GM04503 (cell line): ENCODE measurements around the gene CDKAL1.
"Not testable (repeated sequence)": the region's sequence is repeated elsewhere in the genome, so short reads cannot be mapped to it uniquely, and the experiment has no call there.

Experiments used
- DNase-seq: peaks from one replicate; pipeline ENCODE4 v3.0.0-alpha.2; 2012; ENCODE audit warnings: low read depth

The CDKAL1 gene

GRCh38 chr6:20800653-20801052 is 266.4 kb downstream of the CDKAL1 start:
- DNase-seq: no peak

- no peak for DNase-seq
Measured at GRCh38 chr6:20801595-20801994, 267.3 kb downstream of the CDKAL1 start.

GRCh38 chr6:20802596-20802995 is 268.3 kb downstream of the CDKAL1 start:
- no peak for DNase-seq

GRCh38 chr6:20805021-20805420 is 270.8 kb downstream of the CDKAL1 start:
- DNase-seq: no peak

GRCh38 chr6:20806669-20807068 is 272.4 kb downstream of the CDKAL1 start:
- no peak for DNase-seq

- DNase-seq: no peak
Measured at GRCh38 chr6:20808439-20808838, 274.2 kb downstream of the CDKAL1 start.

- DNase-seq: no peak
Measured at GRCh38 chr6:20808924-20809323, 274.7 kb downstream of the CDKAL1 start.

GRCh38 chr6:20810727-20811108 is 276.5 kb downstream of the CDKAL1 start:
- DNase-seq: no peak

- DNase-seq: peak; percentile 77
Measured at GRCh38 chr6:20811109-20811761, 277.0 kb downstream of the CDKAL1 start.

- no peak for DNase-seq
Measured at GRCh38 chr6:20812776-20813175, 278.5 kb downstream of the CDKAL1 start.

GRCh38 chr6:20814494-20814893 is 280.2 kb downstream of the CDKAL1 start:
- DNase-seq: no peak

GRCh38 chr6:20816126-20816525 is 281.9 kb downstream of the CDKAL1 start:
- DNase-seq: no peak

- no peak for DNase-seq
Measured at GRCh38 chr6:20817806-20818320, 283.6 kb downstream of the CDKAL1 start.

GRCh38 chr6:20819774-20820400 is 285.6 kb downstream of the CDKAL1 start:
- DNase-seq: no peak

GRCh38 chr6:20826378-20826777 is 292.1 kb downstream of the CDKAL1 start:
- no peak for DNase-seq

- peak; percentile 83 for DNase-seq
Measured at GRCh38 chr6:20827798-20828197, 293.5 kb downstream of the CDKAL1 start.

- no peak for DNase-seq
Measured at GRCh38 chr6:20830576-20830975, 296.3 kb downstream of the CDKAL1 start.

- DNase-seq: not testable (repeated sequence)
Measured at GRCh38 chr6:20831251-20831650, 297.0 kb downstream of the CDKAL1 start.

GRCh38 chr6:20833881-20834515 is 299.7 kb downstream of the CDKAL1 start:
- no peak for DNase-seq

GRCh38 chr6:20835315-20836010 is 301.2 kb downstream of the CDKAL1 start:
- no peak for DNase-seq

GRCh38 chr6:20837189-20837588 is 302.9 kb downstream of the CDKAL1 start:
- no peak for DNase-seq

- DNase-seq: no peak
Measured at GRCh38 chr6:20838113-20838512, 303.9 kb downstream of the CDKAL1 start.

GRCh38 chr6:20839630-20840029 is 305.4 kb downstream of the CDKAL1 start:
- no peak for DNase-seq
